Calu3 (cell line): ENCODE data around the gene TPT1. TPM values are rescaled to one million over a fixed set of nuclear protein-coding genes. Genes with fewer than 3 reads are reported as not detected.
A peak's percentile ranks its signal among the peaks of the same experiment; 100 is the strongest.

Experiments
- BruUV-seq: library from RNA; stranded (reverse); fragments of 400-500 nt; replicated peaks from 2 replicates; lab custom pipeline; 2021; lab: Mats Ljungman, UMichigan
- CTCF ChIA-PET: fragments of 300-600 bp; sonication (Branson Sonifier 250); formaldehyde crosslinking; loops from one replicate; lab custom pipeline; 2022; ENCODE audit warnings: antibody characterized with exemption; lab: Charles Lee
- DNase-seq: peaks from one replicate; pipeline ENCODE4 v3.0.0; 2022
- H3K27ac Mint-ChIP-seq: one replicate; pipeline ENCODE4 v1.8.0; 2022; ENCODE audit warnings: mixed read lengths; ENCODE audit not compliant: unreplicated experiment
- H3K27me3 Mint-ChIP-seq: one replicate; pipeline ENCODE4 v1.8.0; 2022; ENCODE audit warnings: mixed read lengths; ENCODE audit not compliant: unreplicated experiment
- H3K36me3 Mint-ChIP-seq: one replicate; pipeline ENCODE4 v1.8.0; 2022; ENCODE audit warnings: mild to moderate bottlenecking, moderate library complexity, mixed read lengths; ENCODE audit not compliant: insufficient read depth, unreplicated experiment
- H3K4me1 Mint-ChIP-seq: one replicate; pipeline ENCODE4 v1.8.0; 2022; ENCODE audit warnings: mild to moderate bottlenecking, low read depth, mixed read lengths; ENCODE audit not compliant: unreplicated experiment
- H3K4me3 Mint-ChIP-seq: one replicate; pipeline ENCODE4 v1.8.0; 2022; ENCODE audit warnings: mild to moderate bottlenecking, low read depth, moderate library complexity, mixed read lengths; ENCODE audit not compliant: unreplicated experiment
- H3K9me3 Mint-ChIP-seq: one replicate; pipeline ENCODE4 v1.8.0; 2022; ENCODE audit warnings: low read depth, mixed read lengths; ENCODE audit not compliant: unreplicated experiment
- intact Hi-C: fragments of 100-400 bp; cut with micrococcal nuclease; formaldehyde crosslinking; loops from one replicate; pipeline ENCODE4 v1.10.0; 2022; ENCODE audit not compliant: unreplicated experiment
- total RNA-seq: library from RNA; stranded (reverse); gene quantifications from 2 replicates; pipeline ENCODE4 v1.2.3, GENCODE V29; 2022
- TF ChIP-seq, protein P1 (sequence below): fragments of 200-600 bp; IDR thresholded peaks from one replicate; pipeline ENCODE4 v1.8.0; 2022; ENCODE audit warnings: antibody characterized with exemption; ENCODE audit not compliant: unreplicated experiment

The TPT1 gene
- total RNA-seq, 1 experiment from 2014 or later: 1,652 TPM

DNA sequence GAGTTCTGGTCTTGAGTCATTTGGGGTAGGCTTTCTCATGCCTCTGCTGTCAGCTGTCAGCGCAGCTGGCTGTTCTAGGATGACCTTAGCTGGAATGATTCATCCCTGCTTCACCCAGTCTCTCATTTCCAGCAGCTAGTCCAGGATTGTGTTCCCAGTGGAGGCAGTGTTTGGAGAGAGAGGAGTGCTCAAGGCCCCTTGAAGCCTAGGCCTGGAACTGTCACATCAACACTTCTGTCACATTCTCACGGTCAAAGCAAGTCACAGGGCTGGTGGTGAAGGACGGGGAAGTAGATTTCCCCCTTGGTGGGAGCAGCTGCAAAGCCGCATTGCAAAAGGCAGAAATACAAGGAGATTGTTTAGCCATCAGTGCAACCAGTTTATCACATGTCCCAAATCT, 15.2 kb downstream of the TPT1 start:
- peaks cover 51% of the 10 kb centered on the region for H3K36me3 Mint-ChIP-seq
- no peaks in the 10 kb centered on the region for H3K9me3 Mint-ChIP-seq
- H3K4me1 Mint-ChIP-seq: peaks cover 10% of the 10 kb centered on the region
- TF ChIP-seq, protein P1, sequence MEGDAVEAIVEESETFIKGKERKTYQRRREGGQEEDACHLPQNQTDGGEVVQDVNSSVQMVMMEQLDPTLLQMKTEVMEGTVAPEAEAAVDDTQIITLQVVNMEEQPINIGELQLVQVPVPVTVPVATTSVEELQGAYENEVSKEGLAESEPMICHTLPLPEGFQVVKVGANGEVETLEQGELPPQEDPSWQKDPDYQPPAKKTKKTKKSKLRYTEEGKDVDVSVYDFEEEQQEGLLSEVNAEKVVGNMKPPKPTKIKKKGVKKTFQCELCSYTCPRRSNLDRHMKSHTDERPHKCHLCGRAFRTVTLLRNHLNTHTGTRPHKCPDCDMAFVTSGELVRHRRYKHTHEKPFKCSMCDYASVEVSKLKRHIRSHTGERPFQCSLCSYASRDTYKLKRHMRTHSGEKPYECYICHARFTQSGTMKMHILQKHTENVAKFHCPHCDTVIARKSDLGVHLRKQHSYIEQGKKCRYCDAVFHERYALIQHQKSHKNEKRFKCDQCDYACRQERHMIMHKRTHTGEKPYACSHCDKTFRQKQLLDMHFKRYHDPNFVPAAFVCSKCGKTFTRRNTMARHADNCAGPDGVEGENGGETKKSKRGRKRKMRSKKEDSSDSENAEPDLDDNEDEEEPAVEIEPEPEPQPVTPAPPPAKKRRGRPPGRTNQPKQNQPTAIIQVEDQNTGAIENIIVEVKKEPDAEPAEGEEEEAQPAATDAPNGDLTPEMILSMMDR: no peak
- BruUV-seq: TSS peak; percentile 7
- CTCF ChIA-PET: interaction anchor here (0.6 kb wide), 1 partner anchor 276 kb away, joined by 3 read pairs; no protein-coding TSS in a partner anchor
- H3K27ac Mint-ChIP-seq: no peak overlapping the region
- intact Hi-C loops: no loop called here
- DNase-seq: no peak
- no peaks in the 10 kb centered on the region for H3K27me3 Mint-ChIP-seq
- H3K4me3 Mint-ChIP-seq: no peak overlapping the region

DNA sequence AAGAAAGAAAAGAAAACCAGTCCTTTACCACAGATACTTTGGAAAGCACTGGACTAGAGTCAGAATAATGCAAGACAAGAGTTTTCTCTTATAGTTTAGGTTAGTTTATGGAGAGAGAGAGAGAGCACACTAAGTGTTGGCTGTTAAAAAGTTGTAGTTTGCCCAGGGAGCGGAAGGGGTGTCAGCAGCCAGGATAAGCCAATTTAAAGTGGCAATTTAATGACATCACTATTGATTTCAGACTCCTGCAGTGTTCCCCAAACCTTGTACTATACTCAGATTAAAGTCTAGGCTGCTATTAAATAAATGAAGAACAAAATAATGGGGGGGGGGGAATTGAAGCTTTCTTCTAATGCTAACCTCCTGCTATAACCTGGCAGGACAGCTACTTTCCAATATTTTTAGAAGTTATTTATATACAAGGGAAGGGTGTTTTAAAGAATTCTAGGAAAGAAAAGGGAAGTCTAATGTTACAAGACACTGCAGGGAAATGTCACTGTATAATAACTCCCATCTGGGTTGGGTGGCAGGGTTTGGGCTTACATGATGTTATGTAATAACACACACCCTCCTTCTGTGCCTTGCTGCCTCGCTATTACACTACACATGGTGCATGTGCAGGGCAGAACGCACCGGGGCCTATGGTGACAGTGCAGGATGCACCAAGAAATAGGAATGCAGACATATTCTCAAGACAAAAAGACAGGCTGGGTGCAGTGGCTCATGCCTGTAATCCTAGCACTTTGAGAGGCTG, 19.9 kb downstream of the TPT1 start:
- BruUV-seq: no TSS peak
- CTCF ChIA-PET: interaction anchor here (0.7 kb wide), 1 partner anchor 21 kb away, joined by 6 read pairs; no protein-coding TSS in a partner anchor
- H3K27ac Mint-ChIP-seq: no peak overlapping the region

DNA sequence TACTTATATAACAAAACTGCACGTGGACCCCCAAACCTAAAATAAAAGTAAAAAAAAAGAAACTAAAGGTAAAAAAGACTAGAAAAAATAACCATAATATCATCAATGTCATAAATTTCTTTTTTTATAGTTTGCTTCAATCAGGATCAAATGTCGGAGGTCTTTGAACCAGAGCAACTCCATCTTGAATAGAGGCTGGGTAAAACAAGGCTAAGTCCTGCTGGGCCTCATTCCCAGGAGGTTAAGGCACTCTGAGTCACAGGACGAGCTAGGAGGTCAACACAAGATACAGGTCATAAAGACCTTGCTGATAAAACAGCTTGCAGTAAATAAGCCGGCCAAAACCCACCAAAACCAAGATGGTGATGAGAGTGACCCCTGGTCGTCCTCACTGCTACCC, 24.0 kb downstream of the TPT1 start:
- intact Hi-C loops: no loop called here
- Mint-ChIP-seq H3K9me3 (no peaks in the 10 kb centered on the region), H3K27me3 (no peaks in the 10 kb centered on the region), H3K4me3 (no peak overlapping the region), H3K4me1 (peaks cover 12% of the 10 kb centered on the region), H3K27ac (no peak overlapping the region), H3K36me3 (peaks cover 6% of the 10 kb centered on the region)
- TF ChIP-seq, protein P1: no peak
- CTCF ChIA-PET: no interaction called here
- DNase-seq: no peak
- no TSS peak for BruUV-seq

More for the DNA sequence above, 19.9 kb downstream of the TPT1 start:
- TF ChIP-seq, protein P1: no peak
- H3K4me1 Mint-ChIP-seq: peaks cover 6% of the 10 kb centered on the region
- no peaks in the 10 kb centered on the region for H3K27me3 Mint-ChIP-seq
- intact Hi-C loops: no loop called here
- H3K4me3 Mint-ChIP-seq: no peak overlapping the region
- H3K36me3 Mint-ChIP-seq: peaks cover 22% of the 10 kb centered on the region
- no peaks in the 10 kb centered on the region for H3K9me3 Mint-ChIP-seq
- no peak for DNase-seq

DNA sequence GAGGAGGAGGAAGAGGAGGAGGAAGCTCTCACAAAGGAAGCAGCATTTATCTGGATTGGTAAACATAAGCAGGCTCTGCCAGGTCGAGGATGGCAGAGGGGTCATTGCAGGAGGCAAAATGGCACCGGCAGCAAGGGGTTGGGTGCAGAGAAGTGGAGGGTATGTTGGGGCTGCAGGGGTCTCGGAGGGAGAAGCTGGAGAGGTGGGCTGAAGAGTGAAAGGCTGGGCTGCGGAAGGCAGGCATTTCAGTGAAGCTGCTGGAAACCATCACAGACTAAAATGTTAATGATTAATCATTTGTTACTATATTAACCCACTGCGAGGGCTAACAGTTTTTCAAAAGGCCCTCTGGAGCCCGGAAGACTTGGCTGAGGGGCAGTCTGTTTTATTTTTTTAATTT, 24.6 kb downstream of the TPT1 start:
- Mint-ChIP-seq H3K9me3 (no peaks in the 10 kb centered on the region), H3K27ac (no peak overlapping the region), H3K4me3 (peak overlapping the region; percentile 44), H3K36me3 (peaks cover 9% of the 10 kb centered on the region), H3K4me1 (peaks cover 13% of the 10 kb centered on the region), H3K27me3 (no peaks in the 10 kb centered on the region)
- BruUV-seq: no TSS peak
- TF ChIP-seq, protein P1: no peak
- DNase-seq: no peak
- intact Hi-C loops: no loop called here
- CTCF ChIA-PET: no interaction called here
